Endothelial cell of umbilical vein (primary cell): ENCODE results near the gene TTLL12. TPM values are rescaled to one million over a fixed set of nuclear protein-coding genes. Genes with fewer than 3 reads are reported as not detected.

Experiments used
- BruUV-seq: library from RNA; stranded (reverse); fragments of 400-500 nt; replicated peaks from 2 replicates; lab custom pipeline; 2021; lab: Mats Ljungman, UMichigan
- CTCF ChIA-PET: fragments of 300-600, 350-600 bp; sonication (Branson Sonifier 250); formaldehyde crosslinking; loops from one replicate; lab custom pipeline; 2021; ENCODE audit warnings: antibody characterized with exemption, inconsistent platforms; lab: Charles Lee
- POLR2A ChIA-PET: fragments of 300-600, 350-600 bp; sonication (Branson Sonifier 250); formaldehyde crosslinking; loops from one replicate; lab custom pipeline; 2021; ENCODE audit warnings: antibody characterized with exemption, inconsistent platforms; lab: Charles Lee
- DNase-seq: peaks from one replicate; pipeline ENCODE4 v3.0.0-alpha.2; 2011; ENCODE audit warnings: low read depth, low spot score
- FAIRE-seq: peaks from 2 replicates; lab custom pipeline; 2011; peaks lifted over from hg19 to GRCh38; lab: Jason Lieb, UNC
- H2AFZ ChIP-seq: 2 replicates; pipeline ENCODE4 v1.6.0; 2012; ENCODE audit warnings: low read depth, low read length, control low read depth, inconsistent platforms
- H3K27ac ChIP-seq: 2 replicates; pipeline ENCODE4 v1.5.1; 2011; ENCODE audit warnings: low read depth, mild to moderate bottlenecking, control low read depth, low read length, moderate library complexity; ENCODE audit not compliant: insufficient read depth
- H3K27me3 ChIP-seq, 2 experiments: 2 replicates each; pipeline versions ENCODE4 v1.6.0 to v1.6.1; 2011; ENCODE audit warnings: low read length in 2 of 2, mixed read lengths in 1 of 2; ENCODE audit not compliant: control insufficient read depth in 2 of 2, insufficient read depth in 2 of 2
- H3K36me3 ChIP-seq, 2 experiments: 2 replicates in 1 of 2; 3 replicates in 1 of 2; pipeline ENCODE4 v1.5.1; 2011; ENCODE audit warnings: low read length in 2 of 2, mild to moderate bottlenecking in 1 of 2, moderate library complexity in 1 of 2; ENCODE audit not compliant: control insufficient read depth in 2 of 2, insufficient read depth in 2 of 2; ENCODE audit errors: extremely low read depth in 1 of 2
- H3K4me1 ChIP-seq: 3 replicates; pipeline ENCODE4 v1.5.1; 2011; ENCODE audit warnings: mild to moderate bottlenecking, low read length; ENCODE audit not compliant: control insufficient read depth, insufficient read depth; ENCODE audit errors: extremely low read depth
- H3K4me2 ChIP-seq: 2 replicates; pipeline ENCODE4 v1.6.1; 2011; ENCODE audit warnings: low read length, control low read depth, mixed read lengths; ENCODE audit not compliant: insufficient read depth
- H3K4me3 ChIP-seq, 3 experiments: fragments of 200-600 bp in 1 of 3; sonication (generic), shearing (Covaris generic) in 1 of 3; replicated peaks in 1 of 3; 2 replicates each; pipeline ENCODE4 v1.5.1; 2011 to 2016; ENCODE audit warnings: control low read depth in 3 of 3, low read length in 3 of 3, mild to moderate bottlenecking in 2 of 3, inconsistent platforms in 1 of 3, low read depth in 1 of 3, moderate library complexity in 1 of 3; ENCODE audit not compliant: insufficient read depth in 1 of 3
- H3K79me2 ChIP-seq: 2 replicates; pipeline ENCODE4 v1.6.0; 2012; ENCODE audit warnings: low read length, inconsistent platforms; ENCODE audit not compliant: control insufficient read depth, insufficient read depth
- H3K9ac ChIP-seq: replicated peaks from 2 replicates; pipeline ENCODE3; 2011; ENCODE audit warnings: low read length, control low read depth; ENCODE audit not compliant: insufficient read depth; ENCODE audit errors: extremely low read depth
- H3K9me1 ChIP-seq: replicated peaks from 3 replicates; pipeline ENCODE4 v1.6.0; 2011; ENCODE audit warnings: mild to moderate bottlenecking, low read length; ENCODE audit not compliant: control insufficient read depth, insufficient read depth; ENCODE audit errors: extremely low read depth
- H3K9me3 ChIP-seq: replicated peaks from 2 replicates; pipeline ENCODE4 v1.5.1; 2012; ENCODE audit warnings: low read length, inconsistent platforms; ENCODE audit not compliant: control insufficient read depth, insufficient read depth
- H4K20me1 ChIP-seq: replicated peaks from 2 replicates; pipeline ENCODE3; 2011; ENCODE audit warnings: mild to moderate bottlenecking, low read length; ENCODE audit not compliant: control insufficient read depth, insufficient read depth; ENCODE audit errors: extremely low read depth
- EZH2 ChIP-seq: IDR thresholded peaks from 2 replicates; pipeline ENCODE4 v1.6.1; 2012; ENCODE audit warnings: borderline replicate concordance, low read depth, mild to moderate bottlenecking, moderate library complexity, low read length, inconsistent platforms; ENCODE audit not compliant: severe bottlenecking
- FOS ChIP-seq: IDR thresholded peaks from 2 replicates; pipeline ENCODE4 v1.6.1; 2011; ENCODE audit warnings: mild to moderate bottlenecking, low read length, moderate library complexity, borderline replicate concordance; ENCODE audit not compliant: insufficient read depth
- GATA2 ChIP-seq: IDR thresholded peaks from 2 replicates; pipeline ENCODE4 v1.7.0; 2011; ENCODE audit warnings: low read depth, mild to moderate bottlenecking, moderate library complexity, mixed read lengths, low read length; ENCODE audit not compliant: insufficient read length, insufficient read depth
- JUN ChIP-seq: IDR thresholded peaks from 2 replicates; pipeline ENCODE4 v1.6.1; 2011; ENCODE audit warnings: borderline replicate concordance, low read depth; ENCODE audit not compliant: insufficient read length, insufficient read depth
- MAX ChIP-seq: IDR thresholded peaks from 2 replicates; pipeline ENCODE4 v1.6.1; 2011; ENCODE audit not compliant: insufficient read depth, insufficient read length
- MYC ChIP-seq: IDR thresholded peaks from one replicate; pipeline ENCODE4 v1.6.1; 2011; ENCODE audit warnings: mild to moderate bottlenecking, low read depth, low read length
- POLR2A ChIP-seq: IDR thresholded peaks from 2 replicates; pipeline ENCODE4 v1.6.1; 2012; ENCODE audit warnings: low read depth, mild to moderate bottlenecking, control low read depth, low read length
- POLR2AphosphoS5 ChIP-seq: IDR thresholded peaks from 2 replicates; pipeline ENCODE4 v1.6.1; 2012; ENCODE audit warnings: low read depth, mild to moderate bottlenecking, control low read depth, low read length, moderate library complexity; ENCODE audit not compliant: insufficient read depth
- dilution Hi-C: fragments of 300-500 bp; cut with MboI; formaldehyde crosslinking; loops from one replicate; pipeline ENCODE4 v1.15.0; 2019; ENCODE audit warnings: low sequenced_read_pairs; ENCODE audit not compliant: extremely low pct_ligation_motif_present
- intact Hi-C: fragments of 100-400 bp; cut with micrococcal nuclease; formaldehyde crosslinking; loops from one replicate; pipeline ENCODE4 v1.10.0; 2022
- polyA plus RNA-seq, 4 experiments: library from polyadenylated mRNA; depleted of rRNA in 3 of 4; stranded (reverse) in 3 of 4; unstranded in 1 of 4; fragments of >200 nt; gene quantifications; 2 replicates each; pipeline versions ENCODE4 v1.2.1 to v1.2.3, GENCODE V29; 2011 to 2012; ENCODE audit warnings: missing spikeins in 1 of 4
- total RNA-seq: library from RNA; stranded (reverse); gene quantifications from 2 replicates; pipeline ENCODE4 v1.2.3, GENCODE V29; 2021
- TF ChIP-seq, protein P1 (sequence below), 2 donors: IDR thresholded peaks; 1 replicate in 1 of 2; 2 replicates in 1 of 2; pipeline ENCODE4 v1.5.1; 2011; ENCODE audit warnings: low read length in 2 of 2, mild to moderate bottlenecking in 2 of 2, moderate library complexity in 2 of 2, control low read depth in 1 of 2, inconsistent platforms in 1 of 2, low read depth in 1 of 2; ENCODE audit not compliant: insufficient read depth in 1 of 2; ENCODE audit errors: extremely low read depth in 1 of 2

Gene TTLL12
- total and polyA plus RNA-seq, 2 donors (not counting 3 experiments of a cell fraction or from before 2014, with no cell fraction given) = 26.2 to 36.5 TPM

DNA sequence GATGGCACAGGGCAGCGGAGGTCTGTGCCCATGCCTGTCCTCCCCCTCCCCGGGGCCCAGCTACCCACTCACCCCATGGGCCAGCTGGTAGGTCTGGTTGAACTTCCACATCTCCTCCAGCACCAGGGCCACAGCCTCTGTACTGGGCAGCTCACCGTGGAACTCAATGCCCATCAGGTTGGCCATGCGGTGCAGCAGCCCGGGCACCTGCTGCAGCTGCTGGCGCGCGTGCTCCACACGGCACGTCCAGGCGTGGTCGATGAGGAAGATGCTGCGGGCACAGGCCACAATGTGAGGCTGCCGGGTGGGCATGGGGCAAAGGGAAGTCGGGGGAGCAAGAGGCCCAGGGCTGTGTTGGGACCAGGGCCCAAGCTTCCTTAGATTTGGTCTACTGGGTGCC, 6.3 kb downstream of the TTLL12 start:
- FAIRE-seq = no peak
- H3K9ac ChIP-seq = no peak overlapping the region
- peaks cover 5 to 8% of the 10 kb centered on the region in 2 experiments for H3K36me3 ChIP-seq
- TF ChIP-seq MYC (no peak), MAX (no peak), POLR2AphosphoS5 (no peak), POLR2A (no peak), GATA2 (no peak), JUN (no peak), EZH2 (no peak), FOS (no peak)
- TF ChIP-seq, protein P1, sequence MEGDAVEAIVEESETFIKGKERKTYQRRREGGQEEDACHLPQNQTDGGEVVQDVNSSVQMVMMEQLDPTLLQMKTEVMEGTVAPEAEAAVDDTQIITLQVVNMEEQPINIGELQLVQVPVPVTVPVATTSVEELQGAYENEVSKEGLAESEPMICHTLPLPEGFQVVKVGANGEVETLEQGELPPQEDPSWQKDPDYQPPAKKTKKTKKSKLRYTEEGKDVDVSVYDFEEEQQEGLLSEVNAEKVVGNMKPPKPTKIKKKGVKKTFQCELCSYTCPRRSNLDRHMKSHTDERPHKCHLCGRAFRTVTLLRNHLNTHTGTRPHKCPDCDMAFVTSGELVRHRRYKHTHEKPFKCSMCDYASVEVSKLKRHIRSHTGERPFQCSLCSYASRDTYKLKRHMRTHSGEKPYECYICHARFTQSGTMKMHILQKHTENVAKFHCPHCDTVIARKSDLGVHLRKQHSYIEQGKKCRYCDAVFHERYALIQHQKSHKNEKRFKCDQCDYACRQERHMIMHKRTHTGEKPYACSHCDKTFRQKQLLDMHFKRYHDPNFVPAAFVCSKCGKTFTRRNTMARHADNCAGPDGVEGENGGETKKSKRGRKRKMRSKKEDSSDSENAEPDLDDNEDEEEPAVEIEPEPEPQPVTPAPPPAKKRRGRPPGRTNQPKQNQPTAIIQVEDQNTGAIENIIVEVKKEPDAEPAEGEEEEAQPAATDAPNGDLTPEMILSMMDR (IDR thresholded peaks at IDR 0.05; ENCODE audit: extremely low read depth in 1 of 2, insufficient read depth in 1 of 2, low read depth in 1 of 2, low read length in 2 of 2) = no peak
- intact Hi-C loops (no loop called here), dilution Hi-C loops (no loop called here)
- no peaks in the 10 kb centered on the region for H4K20me1 ChIP-seq
- H3K4me3 ChIP-seq = no peak overlapping the region
- ChIA-PET CTCF (no interaction called here), POLR2A (no interaction called here)
- no peaks in the 10 kb centered on the region for H3K27me3 ChIP-seq
- no peak for DNase-seq
- no peak overlapping the region for H3K27ac ChIP-seq
- H3K9me1 ChIP-seq = no peaks in the 10 kb centered on the region
- no peaks in the 10 kb centered on the region for H3K9me3 ChIP-seq
- peaks cover 15% of the 10 kb centered on the region for H3K4me1 ChIP-seq
- no peak overlapping the region for H2AFZ ChIP-seq
- no peak overlapping the region for H3K4me2 ChIP-seq
- peaks cover 4% of the 10 kb centered on the region for H3K79me2 ChIP-seq
- BruUV-seq = no TSS peak
